Measurements from ENCODE around the gene P2RY14. TPM values are rescaled to one million over a fixed set of nuclear protein-coding genes. Genes with fewer than 3 reads are reported as not detected.
A peak's percentile ranks its signal among the peaks of the same experiment; 100 is the strongest.

The P2RY14 gene
- total RNA-seq, 3 donors from 2014 or later (not counting 1 experiment from before 2014, with no cell fraction given): 0.25 to 0.93 (median 0.31) TPM

DNA sequence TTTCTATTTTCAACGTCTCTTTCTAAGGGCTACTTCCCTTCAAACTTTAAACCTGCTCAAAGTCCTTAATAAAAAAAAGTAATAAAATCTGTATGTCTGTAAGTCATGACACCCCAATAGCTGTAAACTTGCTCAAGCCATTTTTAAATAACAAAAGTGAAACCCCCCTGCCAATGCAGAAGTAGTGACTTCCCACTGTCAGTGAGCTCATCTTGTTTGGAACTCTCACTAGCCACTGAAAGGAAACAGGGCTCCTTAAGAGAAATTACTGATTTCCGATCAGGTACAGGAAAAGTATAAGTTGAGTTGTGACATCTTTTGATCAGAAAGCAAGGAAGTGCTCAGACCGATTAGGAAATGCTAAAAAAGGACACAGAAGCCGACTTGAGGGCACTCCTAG lies 47.7 kb downstream of the P2RY14 start:
- 5% methylated on average over 3 of the region's 4 CpGs for WGBS (ENCODE audit: insufficient coverage)
- Mint-ChIP-seq H3K27me3 (ENCODE audit: low read depth in 2 of 2) (peaks cover 0 to 4% of the 10 kb centered on the region in 2 donors), H3K27ac (peak overlapping the region; percentile 12 to 61), H3K9me3 (no peaks in the 10 kb centered on the region), H3K36me3 (no peaks in the 10 kb centered on the region), H3K4me1 (peaks cover 39 to 46% of the 10 kb centered on the region in 2 donors), H3K4me3 (peak overlapping the region; percentile 57)
- Histone ChIP-seq H3K27ac (ENCODE audit: low read length) (peak overlapping the region; percentile 61), H3K4me3 (ENCODE audit: low read length) (peak overlapping the region; percentile 6), H3K27me3 (ENCODE audit: control insufficient read depth, insufficient read depth, low read length) (no peaks in the 10 kb centered on the region), H3K36me3 (ENCODE audit: control insufficient read depth, insufficient read depth, low read length) (no peaks in the 10 kb centered on the region), H3K4me1 (ENCODE audit: control insufficient read depth, insufficient read depth, low read length) (peaks cover 29% of the 10 kb centered on the region), H3K9me3 (ENCODE audit: control insufficient read depth, insufficient read depth, low read length) (no peaks in the 10 kb centered on the region)
- intact Hi-C loops (cut with micrococcal nuclease): no loop called here
- ATAC-seq: peak in 2 of 3 donors; percentile 34 to 45
- peak in 1 of 2 donors; percentile 25 for DNase-seq
- TF ChIP-seq, protein P1, sequence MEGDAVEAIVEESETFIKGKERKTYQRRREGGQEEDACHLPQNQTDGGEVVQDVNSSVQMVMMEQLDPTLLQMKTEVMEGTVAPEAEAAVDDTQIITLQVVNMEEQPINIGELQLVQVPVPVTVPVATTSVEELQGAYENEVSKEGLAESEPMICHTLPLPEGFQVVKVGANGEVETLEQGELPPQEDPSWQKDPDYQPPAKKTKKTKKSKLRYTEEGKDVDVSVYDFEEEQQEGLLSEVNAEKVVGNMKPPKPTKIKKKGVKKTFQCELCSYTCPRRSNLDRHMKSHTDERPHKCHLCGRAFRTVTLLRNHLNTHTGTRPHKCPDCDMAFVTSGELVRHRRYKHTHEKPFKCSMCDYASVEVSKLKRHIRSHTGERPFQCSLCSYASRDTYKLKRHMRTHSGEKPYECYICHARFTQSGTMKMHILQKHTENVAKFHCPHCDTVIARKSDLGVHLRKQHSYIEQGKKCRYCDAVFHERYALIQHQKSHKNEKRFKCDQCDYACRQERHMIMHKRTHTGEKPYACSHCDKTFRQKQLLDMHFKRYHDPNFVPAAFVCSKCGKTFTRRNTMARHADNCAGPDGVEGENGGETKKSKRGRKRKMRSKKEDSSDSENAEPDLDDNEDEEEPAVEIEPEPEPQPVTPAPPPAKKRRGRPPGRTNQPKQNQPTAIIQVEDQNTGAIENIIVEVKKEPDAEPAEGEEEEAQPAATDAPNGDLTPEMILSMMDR (IDR thresholded peaks at IDR 0.05): no peak

DNA sequence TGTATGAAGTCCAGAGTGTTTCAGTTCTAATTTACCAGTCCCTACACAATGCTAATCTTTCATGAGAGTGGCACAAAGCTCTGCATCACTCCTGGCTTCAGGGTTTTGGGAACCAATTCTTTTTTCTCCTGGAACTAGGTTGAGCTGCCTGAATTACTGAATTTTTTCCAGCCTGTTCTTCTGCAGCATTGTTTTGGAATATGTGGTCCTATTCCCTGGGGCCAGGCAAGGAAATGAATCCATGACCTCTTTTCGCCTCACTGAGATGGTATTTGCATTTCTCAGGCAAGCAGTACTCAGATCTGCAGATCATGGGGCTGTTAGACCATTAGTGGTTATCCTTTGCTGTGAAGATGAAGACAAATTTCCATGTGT lies 49.7 kb downstream of the P2RY14 start:
- Mint-ChIP-seq H3K4me3 (no peak overlapping the region), H3K27me3 (ENCODE audit: low read depth in 2 of 2) (peaks cover 0 to 3% of the 10 kb centered on the region in 2 donors), H3K9me3 (no peaks in the 10 kb centered on the region), H3K36me3 (no peaks in the 10 kb centered on the region), H3K4me1 (peaks cover 46 to 52% of the 10 kb centered on the region in 2 donors), H3K27ac (no peak overlapping the region)
- no peak for DNase-seq
- TF ChIP-seq, protein P1 (IDR thresholded peaks at IDR 0.05): no peak
- Histone ChIP-seq H3K27ac (ENCODE audit: low read length) (no peak overlapping the region), H3K4me1 (ENCODE audit: control insufficient read depth, insufficient read depth, low read length) (peaks cover 26% of the 10 kb centered on the region), H3K9me3 (ENCODE audit: control insufficient read depth, insufficient read depth, low read length) (no peaks in the 10 kb centered on the region), H3K4me3 (ENCODE audit: low read length) (no peak overlapping the region), H3K27me3 (ENCODE audit: control insufficient read depth, insufficient read depth, low read length) (no peaks in the 10 kb centered on the region), H3K36me3 (ENCODE audit: control insufficient read depth, insufficient read depth, low read length) (no peaks in the 10 kb centered on the region)
- 73% methylated on average over 1 of the region's 1 CpG for WGBS (ENCODE audit: insufficient coverage)
- intact Hi-C loops (cut with micrococcal nuclease): loop anchor here (5.0 kb wide), 1 partner anchor 609 kb away; no protein-coding TSS in a partner anchor
- ATAC-seq: no peak

DNA sequence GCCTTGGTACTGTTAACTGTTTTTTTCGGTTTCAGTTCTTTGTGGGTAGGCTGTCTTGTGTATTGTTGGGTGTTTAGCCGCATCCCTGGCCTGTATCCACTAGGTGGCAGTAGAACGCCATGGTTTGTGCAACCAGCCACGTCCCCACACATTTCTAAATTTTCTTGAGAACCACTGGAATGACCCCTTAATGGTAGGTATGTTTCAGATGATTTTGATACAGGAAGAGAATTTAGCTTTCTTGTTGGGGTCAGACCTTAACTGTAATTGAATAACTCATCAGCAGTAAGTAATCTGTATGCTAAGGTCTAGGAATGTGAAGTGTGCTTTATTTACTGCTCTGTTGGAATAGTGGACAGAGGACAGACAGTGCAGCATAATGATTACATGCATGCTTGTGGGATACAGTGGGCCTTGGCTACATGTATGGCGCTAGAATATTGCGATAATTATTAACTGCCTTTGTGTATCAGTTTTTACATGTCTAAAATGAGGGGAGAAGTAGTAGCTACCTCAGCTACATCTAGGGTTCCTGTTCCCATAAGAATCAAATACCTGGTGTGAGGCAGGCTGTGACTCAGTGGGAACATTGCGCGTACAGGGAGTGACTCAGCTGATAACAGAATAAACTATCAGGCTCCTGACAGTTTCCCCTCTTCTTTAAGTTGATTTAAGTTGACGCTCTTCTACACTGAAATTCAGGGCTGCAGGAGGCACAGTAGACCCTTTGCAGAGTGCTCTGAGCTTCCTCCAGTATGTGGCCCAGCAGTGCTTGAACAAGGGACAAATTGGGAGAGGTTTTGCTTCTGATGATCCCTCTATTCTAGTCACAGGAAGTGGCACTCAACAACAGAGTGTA lies 50.3 kb downstream of the P2RY14 start:
- Mint-ChIP-seq H3K4me1 (peaks cover 50 to 52% of the 10 kb centered on the region in 2 donors), H3K36me3 (no peaks in the 10 kb centered on the region), H3K4me3 (no peak overlapping the region), H3K27ac (peak overlapping the region; percentile 25 to 28), H3K27me3 (ENCODE audit: low read depth in 2 of 2) (peaks cover 0 to 2% of the 10 kb centered on the region in 2 donors), H3K9me3 (no peaks in the 10 kb centered on the region)
- H3K27ac ChIP-seq (ENCODE audit: low read length): peak overlapping the region; percentile 6
- WGBS (ENCODE audit: insufficient coverage): 62% methylated on average over 6 of the region's 9 CpGs
- TF ChIP-seq, protein P1 (IDR thresholded peaks at IDR 0.05): peak; percentile 94
- H3K36me3 ChIP-seq (ENCODE audit: control insufficient read depth, insufficient read depth, low read length): no peaks in the 10 kb centered on the region
- peak; percentile 69 to 91 for DNase-seq
- peak; percentile 80 to 88 (median 82) for ATAC-seq
- intact Hi-C loops (cut with micrococcal nuclease): loop anchor here (1.0 to 5.0 kb wide), 3 partner anchors 55 to 609 kb away; no protein-coding TSS in a partner anchor
- H3K9me3 ChIP-seq (ENCODE audit: control insufficient read depth, insufficient read depth, low read length): no peaks in the 10 kb centered on the region
- H3K27me3 ChIP-seq (ENCODE audit: control insufficient read depth, insufficient read depth, low read length): no peaks in the 10 kb centered on the region
- H3K4me1 ChIP-seq (ENCODE audit: control insufficient read depth, insufficient read depth, low read length): peaks cover 26% of the 10 kb centered on the region
- no peak overlapping the region for H3K4me3 ChIP-seq (ENCODE audit: low read length)
